Immature natural killer cell (primary cell): ENCODE data around the gene CPNE4. TPM values are rescaled to one million over a fixed set of nuclear protein-coding genes. Genes with fewer than 3 reads are reported as not detected.

ENCODE experiments used
- DNase-seq, 3 donors: peaks; one replicate each; pipeline ENCODE4 v3.0.0; 2022; ENCODE audit warnings: mixed read lengths in 1 of 3
- H3K27ac Mint-ChIP-seq, 6 donors: one replicate each; pipeline ENCODE4 v1.8.0; 2020; ENCODE audit warnings: mixed read lengths in 6 of 6, mild to moderate bottlenecking in 5 of 6, inconsistent platforms in 4 of 6, moderate library complexity in 3 of 6
- H3K27me3 Mint-ChIP-seq, 3 donors: one replicate each; pipeline ENCODE4 v1.8.0; 2020 to 2021; ENCODE audit warnings: low read depth in 3 of 3, mild to moderate bottlenecking in 3 of 3, mixed read lengths in 3 of 3, moderate library complexity in 3 of 3, inconsistent platforms in 1 of 3
- H3K36me3 Mint-ChIP-seq, 3 donors: one replicate each; pipeline ENCODE4 v1.8.0; 2020; ENCODE audit warnings: mixed read lengths in 3 of 3, inconsistent platforms in 2 of 3, mild to moderate bottlenecking in 2 of 3
- H3K4me1 Mint-ChIP-seq, 2 donors: one replicate each; pipeline ENCODE4 v1.8.0; 2020; ENCODE audit warnings: inconsistent platforms in 2 of 2, mild to moderate bottlenecking in 2 of 2, mixed read lengths in 2 of 2, moderate library complexity in 1 of 2
- H3K4me3 Mint-ChIP-seq, 5 donors: one replicate each; pipeline ENCODE4 v1.8.0; 2020; ENCODE audit warnings: mild to moderate bottlenecking in 5 of 5, mixed read lengths in 5 of 5, inconsistent platforms in 3 of 5, moderate library complexity in 3 of 5
- H3K9me3 Mint-ChIP-seq, 6 donors: one replicate each; pipeline ENCODE4 v1.8.0; 2020; ENCODE audit warnings: mild to moderate bottlenecking in 6 of 6, mixed read lengths in 6 of 6, inconsistent platforms in 4 of 6, moderate library complexity in 3 of 6
- polyA plus RNA-seq, 3 donors: library from polyadenylated mRNA; unstranded; fragments of 300-500 nt; fragmentation: Illumina TruSeq; gene quantifications; one replicate each; pipeline ENCODE4 v1.2.3, GENCODE V29; 2021

The CPNE4 gene
- polyA plus RNA-seq, 3 donors from 2014 or later, result not detected

- Mint-ChIP-seq H3K27ac (no peak overlapping the region), H3K9me3 (peaks cover 0 to 9% (median under 1%) of the 10 kb centered on the region in 6 donors), H3K27me3 (peaks cover 1 to 3% (median 3%) of the 10 kb centered on the region in 3 donors), H3K4me1 (no peaks in the 10 kb centered on the region), H3K4me3 (no peak overlapping the region), H3K36me3 (no peaks in the 10 kb centered on the region)
- no peak for DNase-seq
Observed at GRCh38 chr3:131782751-131783150, 252.1 kb downstream of the CPNE4 start.

- H3K27ac Mint-ChIP-seq, result no peak overlapping the region
- H3K4me1 Mint-ChIP-seq, result no peaks in the 10 kb centered on the region
- peaks cover 1 to 5% (median 2%) of the 10 kb centered on the region in 3 donors for H3K27me3 Mint-ChIP-seq
- H3K9me3 Mint-ChIP-seq, result peaks cover 0 to 9% (median under 1%) of the 10 kb centered on the region in 6 donors
- peaks cover 0 to 3% (median 0%) of the 10 kb centered on the region in 3 donors for H3K36me3 Mint-ChIP-seq
- DNase-seq, result no peak
- H3K4me3 Mint-ChIP-seq, result no peak overlapping the region
Observed at GRCh38 chr3:131778526-131778925, 256.3 kb downstream of the CPNE4 start.

GRCh38 chr3:131775650-131776049 lies 259.2 kb downstream of the CPNE4 start:
- H3K27me3 Mint-ChIP-seq, result peaks cover 1 to 5% (median 2%) of the 10 kb centered on the region in 3 donors
- H3K4me1 Mint-ChIP-seq, result no peaks in the 10 kb centered on the region
- H3K4me3 Mint-ChIP-seq, result no peak overlapping the region
- DNase-seq, result no peak
- peaks cover 0 to 9% (median under 1%) of the 10 kb centered on the region in 6 donors for H3K9me3 Mint-ChIP-seq
- H3K27ac Mint-ChIP-seq, result no peak overlapping the region
- peaks cover 0 to 3% (median 0%) of the 10 kb centered on the region in 3 donors for H3K36me3 Mint-ChIP-seq

DNA sequence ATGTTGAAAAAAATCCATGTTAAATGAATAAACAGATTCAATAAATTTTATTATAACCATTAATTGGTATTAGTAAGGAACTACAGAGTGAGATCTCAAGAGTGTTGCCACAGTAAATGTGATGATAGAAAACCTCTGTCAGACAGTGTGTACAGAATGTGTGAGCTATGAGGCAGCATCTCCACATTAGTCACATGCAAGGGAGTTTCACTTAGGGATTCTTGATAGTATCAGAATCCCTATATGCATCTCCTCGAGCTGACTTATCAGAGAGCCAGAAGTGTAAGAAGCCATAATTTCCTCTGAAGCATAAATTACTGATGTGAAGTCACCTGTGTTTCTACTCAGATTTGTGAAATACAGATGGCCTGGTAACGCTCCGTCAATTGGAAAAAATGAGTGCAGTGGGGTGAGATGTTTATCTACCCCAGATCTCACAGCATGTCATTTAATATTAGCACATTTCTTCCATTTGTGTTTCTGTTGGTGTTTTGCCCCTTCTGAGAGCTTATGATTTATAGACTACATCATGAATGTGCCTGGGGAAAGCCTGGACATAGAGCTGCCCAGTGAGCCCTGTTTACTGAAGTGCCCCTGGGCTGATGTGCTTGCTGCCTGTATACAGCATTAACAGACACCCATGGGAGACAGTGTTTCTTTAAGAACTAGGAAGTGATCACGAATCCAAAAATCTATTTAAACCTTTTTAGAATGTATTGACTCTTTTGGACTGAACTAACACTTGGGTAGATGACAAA lies 262.4 kb downstream of the CPNE4 start:
- H3K4me1 Mint-ChIP-seq, result no peaks in the 10 kb centered on the region
- peaks cover 0 to 2% (median 0%) of the 10 kb centered on the region in 3 donors for H3K27me3 Mint-ChIP-seq
- H3K4me3 Mint-ChIP-seq, result no peak overlapping the region
- H3K27ac Mint-ChIP-seq, result no peak overlapping the region
- peaks cover 0 to 9% (median 0%) of the 10 kb centered on the region in 6 donors for H3K9me3 Mint-ChIP-seq
- peaks cover 0 to 3% (median 0%) of the 10 kb centered on the region in 3 donors for H3K36me3 Mint-ChIP-seq
- no peak for DNase-seq

DNA sequence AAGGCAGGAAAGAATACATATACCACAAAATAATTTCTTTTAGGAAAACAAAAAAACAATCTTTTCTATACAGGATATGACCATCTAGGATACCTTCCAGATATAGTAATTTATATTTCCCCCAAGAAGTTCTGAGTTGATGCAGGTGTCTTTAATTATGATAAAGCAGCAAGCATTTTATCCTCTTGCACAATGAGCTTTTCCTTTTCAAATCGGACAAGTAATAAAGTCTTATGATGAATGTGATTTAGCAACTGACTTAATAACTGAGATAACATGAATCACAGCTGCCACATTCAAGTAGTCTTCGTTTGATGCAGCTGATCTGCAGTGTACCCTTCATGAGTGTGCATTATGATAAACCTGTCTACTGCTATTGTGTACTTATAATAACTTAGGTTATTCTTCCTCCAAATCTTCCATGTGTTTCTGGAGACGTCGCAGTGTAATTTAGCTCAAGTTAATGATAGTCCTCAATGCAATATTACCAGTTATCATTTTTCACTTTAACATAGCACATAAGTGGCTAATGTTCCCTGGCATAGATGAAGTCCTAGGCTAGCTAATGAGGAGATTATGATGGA lies 271.7 kb downstream of the CPNE4 start:
- no peak for DNase-seq
- H3K4me3 Mint-ChIP-seq, result no peak overlapping the region
- H3K4me1 Mint-ChIP-seq, result no peaks in the 10 kb centered on the region
- no peak overlapping the region for H3K27ac Mint-ChIP-seq
- peaks cover 0 to 4% (median 0%) of the 10 kb centered on the region in 6 donors for H3K9me3 Mint-ChIP-seq
- H3K27me3 Mint-ChIP-seq, result peaks cover 0 to 4% (median 3%) of the 10 kb centered on the region in 3 donors
- no peaks in the 10 kb centered on the region for H3K36me3 Mint-ChIP-seq

DNA sequence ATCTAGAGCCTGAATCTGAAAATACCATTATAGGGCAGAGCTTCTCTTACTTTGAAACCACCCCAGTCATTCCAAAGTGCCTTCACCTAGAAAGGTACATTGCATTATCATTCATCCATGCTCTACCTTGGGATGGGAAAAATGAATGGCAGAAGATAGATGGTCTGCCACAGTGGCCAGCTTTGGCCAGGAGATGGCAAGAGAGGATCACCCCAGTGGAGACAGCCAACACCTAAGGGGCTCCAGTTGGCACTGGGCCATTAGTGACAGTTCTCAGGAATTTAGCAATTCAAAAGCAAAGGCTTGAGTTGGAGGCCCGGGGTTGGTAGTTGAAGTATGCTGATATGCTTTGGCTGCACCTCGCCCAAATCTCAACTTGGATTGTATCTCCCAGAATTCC lies 278.4 kb downstream of the CPNE4 start:
- H3K4me3 Mint-ChIP-seq, result no peak overlapping the region
- H3K27me3 Mint-ChIP-seq, result peaks cover 0 to 9% (median 6%) of the 10 kb centered on the region in 3 donors
- no peak overlapping the region for H3K27ac Mint-ChIP-seq
- no peak for DNase-seq
- H3K36me3 Mint-ChIP-seq, result no peaks in the 10 kb centered on the region
- H3K9me3 Mint-ChIP-seq, result peaks cover 0 to 6% (median under 1%) of the 10 kb centered on the region in 6 donors
- H3K4me1 Mint-ChIP-seq, result no peaks in the 10 kb centered on the region

DNA sequence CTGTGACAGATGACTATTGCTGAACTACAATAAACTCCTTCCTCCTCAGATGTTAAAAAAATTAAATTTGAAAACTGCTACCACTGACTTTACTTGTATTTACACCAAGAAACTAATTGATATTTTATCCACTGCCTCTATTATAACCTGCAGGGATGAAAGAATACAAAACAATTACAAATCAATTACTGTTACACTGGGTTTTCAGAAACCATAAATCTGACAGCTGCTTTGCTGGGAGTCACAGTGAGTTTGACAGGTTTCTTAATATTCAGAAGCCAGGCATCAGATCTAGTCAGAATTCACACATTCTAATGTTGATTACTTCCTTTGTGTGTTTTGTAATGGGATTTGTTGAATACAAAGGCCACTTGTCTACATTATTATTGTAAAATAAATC lies 279.4 kb downstream of the CPNE4 start:
- H3K4me3 Mint-ChIP-seq, result no peak overlapping the region
- H3K9me3 Mint-ChIP-seq, result peaks cover 0 to 8% (median under 1%) of the 10 kb centered on the region in 6 donors
- H3K27me3 Mint-ChIP-seq, result peaks cover 0 to 9% (median 6%) of the 10 kb centered on the region in 3 donors
- H3K27ac Mint-ChIP-seq, result no peak overlapping the region
- no peaks in the 10 kb centered on the region for H3K4me1 Mint-ChIP-seq
- DNase-seq, result no peak
- H3K36me3 Mint-ChIP-seq, result no peaks in the 10 kb centered on the region

GRCh38 chr3:131750256-131750655 lies 284.6 kb downstream of the CPNE4 start:
- DNase-seq, result no peak
- H3K4me1 Mint-ChIP-seq, result no peaks in the 10 kb centered on the region
- no peak overlapping the region for H3K4me3 Mint-ChIP-seq
- peaks cover 0 to 11% (median 2%) of the 10 kb centered on the region in 6 donors for H3K9me3 Mint-ChIP-seq
- no peaks in the 10 kb centered on the region for H3K36me3 Mint-ChIP-seq
- H3K27me3 Mint-ChIP-seq, result peaks cover 0 to 9% (median 2%) of the 10 kb centered on the region in 3 donors
- H3K27ac Mint-ChIP-seq, result no peak overlapping the region

GRCh38 chr3:131749826-131750225 lies 285.0 kb downstream of the CPNE4 start:
- no peak for DNase-seq
- Mint-ChIP-seq H3K27me3 (peaks cover 0 to 9% (median 2%) of the 10 kb centered on the region in 3 donors), H3K9me3 (peaks cover 0 to 11% (median 2%) of the 10 kb centered on the region in 6 donors), H3K4me3 (no peak overlapping the region), H3K36me3 (no peaks in the 10 kb centered on the region), H3K4me1 (no peaks in the 10 kb centered on the region), H3K27ac (no peak overlapping the region)

- Mint-ChIP-seq H3K4me3 (no peak overlapping the region), H3K27me3 (peaks cover 0 to 9% (median 2%) of the 10 kb centered on the region in 3 donors), H3K9me3 (peaks cover 0 to 14% (median 2%) of the 10 kb centered on the region in 6 donors), H3K36me3 (no peaks in the 10 kb centered on the region), H3K4me1 (no peaks in the 10 kb centered on the region), H3K27ac (no peak overlapping the region)
- no peak for DNase-seq
Observed at GRCh38 chr3:131747466-131747865, 287.3 kb downstream of the CPNE4 start.

GRCh38 chr3:131744765-131745164 lies 290.0 kb downstream of the CPNE4 start:
- Mint-ChIP-seq H3K4me1 (no peaks in the 10 kb centered on the region), H3K27ac (no peak overlapping the region), H3K9me3 (peaks cover 0 to 9% (median 0%) of the 10 kb centered on the region in 6 donors), H3K4me3 (no peak overlapping the region), H3K36me3 (no peaks in the 10 kb centered on the region), H3K27me3 (peaks cover 2 to 4% (median 3%) of the 10 kb centered on the region in 3 donors)
- no peak for DNase-seq

- Mint-ChIP-seq H3K9me3 (peaks cover 0 to 9% (median 0%) of the 10 kb centered on the region in 6 donors), H3K27ac (no peak overlapping the region), H3K4me1 (no peaks in the 10 kb centered on the region), H3K36me3 (no peaks in the 10 kb centered on the region), H3K27me3 (peaks cover 0 to 4% (median 3%) of the 10 kb centered on the region in 3 donors), H3K4me3 (no peak overlapping the region)
- no peak for DNase-seq
Observed at GRCh38 chr3:131743126-131743525, 291.7 kb downstream of the CPNE4 start.

DNA sequence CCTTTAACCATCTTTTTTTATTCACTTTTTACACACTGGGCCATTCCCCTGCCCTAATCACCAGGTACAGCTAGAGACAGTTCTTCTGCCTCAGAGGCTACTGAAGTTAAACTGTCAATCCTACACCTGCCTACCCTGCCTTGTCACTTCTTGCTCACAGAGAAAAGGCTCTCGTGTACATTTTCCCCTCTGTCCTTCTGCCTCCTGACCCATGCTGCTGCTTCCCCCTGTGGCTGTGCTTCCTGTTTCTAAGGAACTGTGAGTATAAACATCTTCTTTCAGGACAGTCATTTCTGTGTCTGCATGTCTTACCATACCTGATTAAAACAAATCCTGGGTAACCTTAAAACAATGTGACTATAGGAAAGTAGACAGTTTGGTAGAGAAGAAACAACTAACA lies 295.6 kb downstream of the CPNE4 start:
- peaks cover 0 to 3% (median 2%) of the 10 kb centered on the region in 3 donors for H3K27me3 Mint-ChIP-seq
- H3K4me1 Mint-ChIP-seq, result no peaks in the 10 kb centered on the region
- H3K4me3 Mint-ChIP-seq, result no peak overlapping the region
- H3K9me3 Mint-ChIP-seq, result peaks cover 0 to 2% (median 0%) of the 10 kb centered on the region in 6 donors
- H3K36me3 Mint-ChIP-seq, result no peaks in the 10 kb centered on the region
- DNase-seq, result no peak
- peak overlapping the region in 1 of 6 donors; percentile 20 for H3K27ac Mint-ChIP-seq

DNA sequence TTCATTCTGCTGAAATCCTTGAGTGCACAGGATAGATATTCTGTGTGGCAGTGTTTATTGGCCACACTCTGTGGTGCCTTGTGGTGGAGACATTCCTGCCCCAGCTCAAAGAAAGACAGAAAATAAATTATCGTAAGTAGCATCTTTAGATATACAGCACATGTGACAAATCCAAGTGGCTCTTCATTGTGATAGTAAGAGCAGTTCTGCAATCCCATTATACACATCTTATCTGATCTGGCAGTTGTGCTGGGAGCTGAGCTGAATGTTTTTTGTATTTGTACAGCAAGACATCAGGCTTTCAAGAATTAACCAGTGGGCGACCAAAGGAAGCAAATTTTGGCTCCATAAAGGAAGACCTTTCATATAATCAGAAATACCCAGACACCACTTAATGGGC lies 296.7 kb downstream of the CPNE4 start:
- no peak for DNase-seq
- Mint-ChIP-seq H3K9me3 (peaks cover 0 to 4% (median 0%) of the 10 kb centered on the region in 6 donors), H3K27me3 (peaks cover 0 to 3% (median 2%) of the 10 kb centered on the region in 3 donors), H3K36me3 (no peaks in the 10 kb centered on the region), H3K4me1 (no peaks in the 10 kb centered on the region), H3K4me3 (no peak overlapping the region), H3K27ac (no peak overlapping the region)
